NK-92 (cell line): ENCODE measurements around the gene HOXA9.

Experiments
- DNase-seq: peaks from one replicate; lab custom pipeline; 2025; ENCODE audit not compliant: unreplicated experiment; lab: John Stamatoyannopoulos, UW

The HOXA9 gene

DNA sequence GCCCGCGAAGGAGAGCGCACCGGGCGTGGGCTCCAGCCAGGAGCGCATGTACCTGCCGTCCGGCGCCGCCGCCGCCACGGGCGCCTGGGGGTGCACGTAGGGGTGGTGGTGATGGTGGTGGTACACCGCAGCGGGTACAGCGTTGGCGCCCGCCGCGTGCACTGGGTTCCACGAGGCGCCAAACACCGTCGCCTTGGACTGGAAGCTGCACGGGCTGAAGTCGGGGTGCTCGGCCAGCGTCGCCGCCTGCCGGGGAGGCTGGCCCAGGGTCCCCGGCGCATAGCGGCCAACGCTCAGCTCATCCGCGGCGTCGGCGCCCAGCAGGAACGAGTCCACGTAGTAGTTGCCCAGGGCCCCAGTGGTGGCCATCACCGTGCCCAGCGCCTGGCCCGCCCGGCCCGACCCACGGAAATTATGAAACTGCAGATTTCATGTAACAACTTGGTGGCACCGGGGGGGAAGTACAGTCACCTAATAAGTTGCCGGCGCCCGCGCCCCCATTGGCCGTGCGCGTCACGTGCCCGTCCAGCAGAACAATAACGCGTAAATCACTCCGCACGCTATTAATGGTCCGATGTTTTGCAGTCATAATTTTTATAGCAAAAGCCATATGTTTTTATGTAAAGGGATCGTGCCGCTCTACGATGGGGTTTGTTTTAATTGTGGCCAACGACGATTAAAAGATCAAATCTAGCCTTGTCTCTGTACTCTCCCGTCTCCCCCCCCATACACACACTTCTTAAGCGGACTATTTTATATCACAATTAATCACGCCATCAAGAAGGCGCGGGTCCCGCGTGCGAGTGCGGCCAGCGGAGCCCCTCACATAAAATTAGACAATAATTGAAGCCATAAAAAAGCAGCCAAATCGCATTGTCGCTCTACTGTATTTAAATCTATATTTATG lies at the start of gene HOXA9:
HOXA9 (minus strand) TSS at position 449 of the 907 bp plus-strand sequence; CDS start at position 369, 80 bp downstream.
- DNase-seq: no peak

DNA sequence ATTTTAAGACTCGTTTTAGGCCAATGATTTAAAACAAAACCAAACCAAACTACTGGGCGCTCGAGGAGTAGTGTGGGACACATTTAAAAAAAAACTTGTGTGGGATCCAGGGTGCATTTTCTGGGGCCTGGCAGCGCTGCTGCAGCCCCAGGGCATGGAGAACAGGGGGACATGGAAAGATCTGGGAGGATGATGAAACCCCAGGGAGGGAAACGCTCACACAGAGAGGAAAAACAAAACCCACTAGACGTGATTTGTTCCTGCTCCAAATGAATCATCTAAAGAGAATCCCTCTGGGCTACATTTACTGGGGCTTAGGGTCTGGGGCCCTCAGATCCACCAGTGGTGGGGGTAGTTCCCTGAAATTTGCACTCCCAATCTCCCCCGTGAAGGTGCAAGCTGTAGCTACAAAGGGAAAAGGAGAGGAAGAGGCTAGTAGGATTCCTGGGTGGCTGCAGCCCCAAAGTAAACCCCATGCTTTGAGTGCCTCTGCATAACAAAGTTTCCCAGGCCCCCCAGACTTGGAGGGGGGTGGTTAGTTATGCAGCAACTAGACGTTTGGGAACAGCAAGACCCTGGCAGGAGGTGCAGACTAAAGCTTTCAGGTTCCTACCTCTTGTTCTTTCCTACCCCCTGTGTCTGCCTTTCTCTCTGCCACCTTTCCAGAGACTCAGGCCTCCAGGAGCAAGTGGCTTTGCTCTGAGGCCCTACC lies 49.1 kb upstream of the HOXA9 start:
- no peak for DNase-seq

DNA sequence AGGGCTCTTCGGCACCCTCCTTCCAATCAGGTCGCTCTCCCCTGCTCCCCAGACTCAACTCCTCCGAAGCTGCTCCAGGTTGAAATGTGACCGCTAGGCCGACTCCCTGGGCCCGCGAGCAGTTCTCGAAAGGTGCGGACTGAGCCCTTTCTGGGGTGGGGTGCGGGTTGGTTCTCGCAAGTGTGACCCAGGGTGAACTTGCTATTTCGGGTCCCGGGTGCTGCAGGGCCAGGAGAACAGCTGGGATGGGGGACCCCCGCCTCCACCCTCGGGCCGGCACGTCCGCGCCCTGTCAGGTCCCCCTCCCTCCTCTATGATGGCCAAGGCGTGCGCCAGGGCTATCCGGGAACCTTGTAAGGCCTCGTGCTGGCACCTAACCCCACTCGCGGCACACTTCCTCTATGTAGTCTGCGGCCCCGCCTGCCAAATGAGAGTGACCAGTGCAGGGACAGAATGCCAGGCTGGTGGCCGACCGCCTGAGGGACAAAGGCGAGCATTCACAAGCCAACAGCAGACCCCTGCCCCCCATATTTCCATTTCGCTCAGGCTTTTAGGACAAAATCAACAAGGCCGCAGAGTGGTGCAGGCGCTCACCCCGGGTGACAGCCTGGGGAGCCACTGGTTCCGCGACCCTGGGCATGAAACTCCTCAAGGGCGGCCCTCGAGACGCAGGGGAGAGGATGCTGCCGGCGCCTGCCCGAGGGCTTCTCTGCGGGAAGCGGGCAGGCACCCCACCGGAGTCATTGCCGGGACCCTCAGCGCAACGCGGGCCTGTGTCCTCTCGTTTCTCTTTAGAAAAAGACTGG lies 48.3 kb upstream of the HOXA9 start:
- DNase-seq: no peak

GRCh38 chr7:27212497-27213432 lies 47.4 kb upstream of the HOXA9 start:
- no peak for DNase-seq

GRCh38 chr7:27211764-27212204 lies 46.4 kb upstream of the HOXA9 start:
- DNase-seq: no peak

- DNase-seq: no peak
Observed at GRCh38 chr7:27211084-27211446, 45.7 kb upstream of the HOXA9 start.

DNA sequence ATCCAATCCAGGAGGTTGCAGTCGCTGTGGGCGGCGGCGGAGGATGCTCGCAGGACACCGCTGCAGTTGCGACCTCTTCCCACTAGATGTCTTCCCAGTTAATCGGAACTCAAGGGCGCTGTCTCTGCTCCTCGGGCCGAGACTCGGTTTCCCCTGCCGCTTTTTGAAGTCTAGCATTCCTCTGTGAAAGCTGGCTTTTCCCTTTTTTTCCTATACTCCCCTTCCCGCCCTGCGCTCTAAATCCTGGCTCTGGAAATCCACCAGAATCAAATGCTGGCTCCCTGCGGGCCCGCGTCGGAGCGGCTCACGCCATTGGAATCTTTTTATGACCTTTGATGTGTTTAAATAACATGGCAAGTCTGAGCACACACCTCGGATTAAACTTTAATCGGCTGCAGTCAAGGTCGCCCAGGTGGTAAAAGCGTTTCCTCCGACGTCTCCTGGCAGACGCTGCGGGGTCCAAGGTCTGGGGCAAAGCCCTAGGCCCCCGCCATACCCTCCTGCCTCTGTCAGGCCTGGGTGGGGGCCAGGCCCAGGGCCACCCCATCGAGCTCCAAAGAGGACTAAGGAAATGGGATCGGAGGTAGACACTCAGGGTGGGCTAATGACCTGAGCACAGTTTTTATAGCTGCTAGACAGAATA lies 45.2 kb upstream of the HOXA9 start:
- DNase-seq: no peak

DNA sequence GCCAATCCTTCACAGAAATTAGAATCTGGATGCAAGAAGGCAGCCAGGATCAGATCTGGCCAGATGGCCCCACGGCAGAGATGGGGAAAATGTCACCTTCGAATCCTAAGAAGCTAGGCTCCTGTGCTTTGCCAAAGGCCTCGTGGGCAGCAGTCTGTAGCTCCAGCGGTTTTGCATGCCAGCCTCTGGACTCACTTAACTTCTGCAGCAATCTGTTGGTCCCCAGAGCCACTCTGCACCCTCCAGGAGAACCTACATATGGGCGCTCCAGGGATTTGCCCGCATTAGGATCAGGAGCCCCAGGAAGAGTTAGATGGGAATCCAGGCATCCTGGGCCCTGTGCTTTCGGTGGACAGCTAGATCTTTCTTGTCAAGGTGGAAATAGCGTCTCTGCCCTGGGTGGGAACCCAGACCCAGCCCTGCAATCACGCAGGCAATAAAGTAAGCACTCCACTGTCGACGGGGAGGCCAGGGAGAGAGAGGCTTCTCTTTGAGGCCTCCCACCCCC lies 44.6 kb upstream of the HOXA9 start:
- no peak for DNase-seq

DNA sequence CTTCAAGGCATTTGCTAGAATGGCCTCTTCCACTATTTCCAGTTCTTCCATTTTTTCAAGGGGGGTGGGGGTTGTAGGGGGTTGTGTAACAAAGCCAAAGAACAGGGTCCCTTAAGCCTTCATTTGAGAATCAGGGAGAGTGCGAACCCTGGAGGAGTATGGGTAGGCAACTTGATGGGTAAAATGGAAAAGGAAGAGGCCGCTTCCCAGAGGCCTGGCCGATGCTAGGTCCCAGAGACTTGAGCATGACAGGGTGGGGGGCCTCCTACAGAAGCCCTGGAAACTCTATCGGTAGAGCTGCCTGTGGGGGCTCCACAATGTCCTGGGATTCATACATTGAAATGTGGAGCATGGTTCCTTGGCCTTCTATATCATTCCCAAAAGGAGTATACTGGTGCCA lies 43.7 kb upstream of the HOXA9 start:
- DNase-seq: no peak

- DNase-seq: no peak
Observed at GRCh38 chr7:27207348-27207985, 42.1 kb upstream of the HOXA9 start.

- DNase-seq: no peak
Observed at GRCh38 chr7:27205325-27206280, 40.3 kb upstream of the HOXA9 start.

DNA sequence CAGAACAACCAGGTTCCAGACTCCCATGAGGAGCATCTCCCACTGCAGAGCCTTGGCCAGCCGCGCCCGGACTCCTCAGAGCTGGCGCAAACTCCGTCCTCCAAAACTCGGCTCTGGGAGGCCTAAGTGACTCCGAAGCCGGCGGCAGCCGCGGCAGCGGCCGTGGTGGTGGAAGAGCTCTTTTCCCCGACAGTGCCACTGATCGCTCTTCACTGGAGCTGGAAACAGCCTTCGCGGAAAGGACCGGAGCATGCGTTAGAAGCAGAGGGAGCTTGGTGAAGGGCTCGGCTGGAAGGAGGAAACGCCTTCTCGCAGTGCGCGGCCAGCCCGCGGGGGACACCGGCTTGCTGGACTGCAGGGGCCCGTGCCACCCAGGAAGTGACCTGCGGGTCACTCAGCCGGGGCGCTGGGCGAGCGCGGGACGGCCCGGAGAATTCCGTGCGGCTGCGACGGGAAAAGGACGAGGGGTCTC lies 39.5 kb upstream of the HOXA9 start:
- no peak for DNase-seq

DNA sequence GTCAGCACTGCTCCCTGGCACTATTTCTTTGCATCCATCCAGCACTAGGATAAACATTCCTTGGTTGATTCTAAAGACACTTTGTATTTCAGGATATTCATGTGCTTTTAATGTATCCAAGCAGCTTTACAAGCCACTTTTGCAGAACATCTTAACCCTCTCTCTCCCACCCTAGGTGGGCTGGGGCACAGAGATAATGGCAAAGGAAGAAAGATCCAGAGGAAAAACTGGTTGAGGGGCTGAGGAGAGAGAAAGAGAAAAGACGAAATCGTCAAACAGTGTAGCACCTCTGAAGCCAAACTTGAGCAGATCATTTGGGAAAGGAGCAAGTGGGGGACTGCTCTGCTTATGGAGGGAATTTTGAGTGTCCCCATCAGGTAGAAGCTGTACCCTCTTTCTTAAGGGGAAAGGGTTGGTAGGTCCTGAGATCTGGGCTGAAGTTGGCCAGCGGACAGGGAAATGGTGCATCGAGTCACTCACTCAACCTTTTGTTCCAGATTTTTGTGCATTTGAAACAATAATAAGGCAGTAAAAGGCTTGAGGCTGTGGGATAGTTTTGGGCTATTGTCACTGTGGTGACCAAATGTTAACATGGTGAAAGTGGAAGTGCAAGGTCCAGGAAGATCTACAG lies 38.7 kb upstream of the HOXA9 start:
- DNase-seq: no peak

GRCh38 chr7:27203365-27203953 lies 38.1 kb upstream of the HOXA9 start:
- DNase-seq: no peak

DNA sequence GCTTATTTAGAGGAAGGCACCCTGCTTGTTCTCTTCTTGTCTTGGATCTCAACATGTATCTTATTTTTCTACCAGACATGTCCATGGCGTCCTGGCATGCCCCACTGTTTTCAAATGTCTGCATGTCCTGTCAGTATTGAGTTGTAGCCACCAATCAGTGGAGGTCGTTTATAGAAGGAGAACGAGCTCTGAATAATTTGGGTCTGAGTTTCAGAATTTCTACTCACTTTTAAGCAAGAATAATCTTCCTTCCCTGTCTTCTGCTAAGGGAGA lies 37.5 kb upstream of the HOXA9 start:
- DNase-seq: no peak

DNA sequence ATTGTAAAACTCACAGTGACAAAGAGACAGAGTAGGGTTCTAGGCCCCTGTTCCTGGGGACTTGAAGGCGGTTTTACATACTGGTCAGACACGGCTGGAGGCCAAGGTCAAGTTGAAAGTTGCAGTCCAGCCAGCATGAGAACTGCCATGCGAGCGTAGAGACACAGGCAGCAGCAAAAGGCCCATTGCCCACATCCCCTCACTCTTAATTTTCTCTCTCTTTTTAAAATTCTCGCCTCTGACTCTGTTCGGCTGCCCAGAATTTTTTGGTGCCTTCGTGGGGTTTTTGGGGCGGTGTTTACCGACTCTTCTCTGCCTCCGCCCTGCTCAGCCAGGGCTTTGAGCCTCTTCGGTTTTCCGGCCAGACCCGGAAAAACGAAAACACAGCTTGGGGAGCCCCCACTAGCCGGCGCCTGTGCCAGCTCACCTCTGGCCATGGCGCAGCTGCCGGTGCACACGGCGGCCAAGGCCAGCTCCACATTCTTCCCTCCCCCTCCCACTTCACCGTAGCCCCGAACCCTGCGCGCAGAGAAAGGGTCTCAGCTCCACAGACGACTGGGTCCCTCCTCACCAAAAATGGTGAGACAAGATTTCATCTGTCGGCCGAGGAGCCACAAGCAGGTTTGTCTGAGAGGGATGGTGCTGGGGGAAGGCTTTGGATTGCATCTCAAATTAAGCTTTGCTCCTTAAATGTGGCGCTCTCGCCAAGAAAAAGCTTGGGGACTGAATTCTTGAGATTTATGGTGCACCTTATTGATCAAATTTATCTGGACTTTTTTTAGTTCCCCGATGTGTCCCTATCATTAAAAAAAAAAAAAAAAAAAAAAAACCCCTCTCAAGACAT lies 36.9 kb upstream of the HOXA9 start:
- DNase-seq: no peak
